GM18505 (cell line): Measurements from ENCODE around the gene NARF.
A peak's percentile ranks its signal among the peaks of the same experiment; 100 is the strongest.
"Not testable (repeated sequence)": the region's sequence is repeated elsewhere in the genome, so short reads cannot be mapped to it uniquely, and the experiment has no call there.

ENCODE experiments used
- ATAC-seq: cut with Tn5 transposase; IDR thresholded peaks from one replicate; pipeline ENCODE4 v1.9.1; 2021; ENCODE audit not compliant: unreplicated experiment
- POLR2A ChIP-seq: IDR thresholded peaks from 4 replicates; pipeline ENCODE4 v1.6.1; 2011; ENCODE audit warnings: borderline replicate concordance; ENCODE audit not compliant: insufficient read depth, insufficient read length; ENCODE audit errors: extremely low read depth

Gene NARF

DNA sequence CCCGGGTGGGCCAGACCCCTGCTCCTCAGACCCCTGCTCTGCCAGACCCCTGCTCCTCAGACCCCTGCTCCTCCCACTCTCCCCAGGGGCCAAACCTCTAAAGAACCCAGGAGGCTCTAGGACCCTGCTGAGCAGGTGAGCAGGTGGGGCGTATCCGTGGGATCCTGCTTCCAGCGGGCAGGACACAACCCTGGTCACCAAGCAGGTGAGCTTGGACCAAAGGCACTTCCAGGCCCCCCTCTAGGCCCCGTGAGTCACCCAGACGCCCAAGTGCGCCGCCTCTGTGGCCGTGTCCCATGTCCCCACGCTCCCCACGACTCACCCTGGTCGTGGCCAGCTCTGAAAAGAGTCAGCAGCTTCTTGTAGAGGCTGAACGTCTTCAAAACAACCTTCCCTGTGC, 13.0 kb upstream of the NARF start:
- no peak for ATAC-seq
- TF ChIP-seq POLR2A, result no peak

GRCh38 chr17:82446124-82446523, 12.4 kb upstream of the NARF start:
- TF ChIP-seq POLR2A, result no peak
- no peak for ATAC-seq

GRCh38 chr17:82446649-82447048, 11.9 kb upstream of the NARF start:
- no peak for ATAC-seq
- peak; percentile 0 for TF ChIP-seq POLR2A

DNA sequence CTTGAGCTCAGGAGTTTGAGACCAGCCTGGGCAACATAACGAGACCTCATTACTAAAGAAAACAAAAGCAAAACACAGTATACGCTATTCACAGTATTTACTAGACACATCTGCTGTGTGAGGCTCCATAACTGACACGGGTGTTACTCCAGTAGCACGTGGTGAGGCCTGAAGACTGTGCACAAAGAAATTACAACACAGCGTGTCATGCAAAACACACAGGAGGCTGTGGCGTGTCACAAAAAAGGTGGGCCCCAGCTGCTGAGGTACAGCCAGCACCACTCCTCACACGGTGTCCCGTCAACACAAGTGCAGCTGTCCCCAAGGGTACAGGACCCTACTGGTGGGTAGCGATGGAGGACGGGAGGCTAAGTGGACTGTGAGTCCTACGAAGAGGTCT, 10.7 kb upstream of the NARF start:
- TF ChIP-seq POLR2A, result no peak
- no peak for ATAC-seq

DNA sequence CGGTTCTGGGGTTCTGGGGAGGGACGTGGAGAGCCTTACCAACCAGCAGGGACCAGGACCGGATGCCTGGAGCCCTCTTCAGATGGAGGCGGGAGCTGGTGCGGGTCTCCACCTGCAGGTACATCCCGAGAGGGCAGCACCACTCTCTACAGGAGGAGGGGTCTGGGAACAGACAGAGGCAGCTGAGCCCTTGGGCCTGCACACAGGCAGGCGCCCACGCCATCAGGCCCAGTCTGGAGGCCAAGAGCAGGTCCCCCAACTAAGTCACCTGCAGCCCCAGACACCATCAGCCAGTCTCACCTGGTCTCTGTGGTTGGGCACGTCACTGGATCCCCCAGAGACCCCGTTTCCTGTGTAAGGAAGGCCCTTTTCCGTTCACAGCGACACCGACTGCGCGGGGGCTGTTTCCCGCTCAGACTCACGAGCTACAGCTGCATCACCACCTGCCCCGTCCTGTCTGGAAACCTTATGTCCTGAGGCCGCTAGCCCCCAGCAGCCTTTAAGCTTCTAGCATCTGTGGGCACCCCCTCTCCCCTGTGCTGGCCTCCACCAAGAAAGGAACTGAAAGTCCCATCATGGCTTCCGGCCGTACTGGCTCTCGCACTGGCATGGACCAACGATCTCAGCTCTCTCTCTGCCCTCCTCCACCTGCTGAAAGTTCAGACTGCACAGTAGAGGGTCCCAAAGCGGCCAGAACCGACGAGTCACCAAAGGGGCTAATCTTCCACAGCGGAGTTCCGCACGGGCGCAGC, 9.2 kb upstream of the NARF start:
- peak; percentile 44 for ATAC-seq
- peak; percentile 89 for TF ChIP-seq POLR2A

DNA sequence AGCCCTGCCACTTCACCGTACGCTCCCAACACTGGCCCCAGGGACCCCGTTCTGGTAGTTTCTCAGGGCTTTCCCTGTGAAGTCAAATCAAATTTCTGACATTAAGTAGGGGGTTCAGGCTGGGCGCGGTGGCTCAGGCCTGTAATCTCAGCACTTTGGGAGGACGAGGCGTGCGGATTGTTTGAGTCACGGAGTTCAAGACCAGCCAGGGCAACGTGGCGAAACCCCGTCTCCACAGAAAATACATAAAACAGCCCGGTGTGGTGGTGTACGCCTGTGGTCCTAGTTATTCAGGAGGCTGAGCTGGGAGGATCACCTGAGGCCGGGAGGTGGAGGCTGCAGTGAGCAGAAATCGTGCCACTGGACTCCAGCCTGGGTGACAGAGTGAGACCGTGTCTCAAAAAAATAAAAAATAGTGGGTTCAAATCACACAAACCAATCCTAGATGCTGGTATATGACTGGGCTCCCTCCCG, 8.6 kb upstream of the NARF start:
- peak; percentile 1 for ATAC-seq
- TF ChIP-seq POLR2A, result no peak

DNA sequence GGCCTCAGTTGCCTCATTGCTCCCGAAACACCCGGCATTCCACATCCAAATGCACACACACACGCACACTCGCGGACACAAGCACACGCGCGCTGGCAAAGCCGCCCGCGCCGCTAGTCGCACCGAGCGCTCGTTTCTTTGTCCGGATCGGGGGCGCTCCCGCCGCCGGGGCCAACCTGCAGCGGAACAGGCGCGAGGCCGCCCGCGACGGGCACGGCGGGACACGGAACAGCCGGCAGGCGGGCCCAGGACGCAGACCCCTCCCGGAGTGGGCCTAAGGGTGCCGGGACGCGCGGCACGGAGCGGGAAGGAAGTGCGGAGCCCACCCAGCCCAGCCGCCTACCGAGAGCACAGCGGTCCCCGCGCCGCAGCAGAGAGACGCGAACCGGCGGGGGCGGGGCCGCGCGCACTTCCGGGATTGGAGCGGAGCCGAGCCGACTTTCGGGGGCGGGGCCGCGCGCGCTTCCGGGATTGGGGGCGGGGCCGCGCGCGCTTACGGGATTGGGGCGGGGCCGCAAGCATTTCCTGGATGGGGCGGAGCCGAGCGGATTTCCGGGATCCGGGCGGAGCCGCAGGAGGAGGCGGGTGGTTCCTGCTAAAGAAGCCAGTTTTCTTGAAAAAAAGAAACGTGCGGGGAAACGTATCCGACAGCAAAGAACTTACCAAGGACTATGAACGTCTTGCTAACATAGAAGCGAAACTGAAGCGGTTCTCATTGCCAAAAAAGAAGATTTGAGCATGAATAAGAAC, 8.0 kb upstream of the NARF start, which contains the start of gene CYBC1:
TSS of gene CYBC1 (minus strand) at position 396 of the 750 bp plus-strand sequence. CDS start 1,498 bp downstream, outside the sequence.
- peak; percentile 89 for TF ChIP-seq POLR2A
- peak; percentile 63 for ATAC-seq

DNA sequence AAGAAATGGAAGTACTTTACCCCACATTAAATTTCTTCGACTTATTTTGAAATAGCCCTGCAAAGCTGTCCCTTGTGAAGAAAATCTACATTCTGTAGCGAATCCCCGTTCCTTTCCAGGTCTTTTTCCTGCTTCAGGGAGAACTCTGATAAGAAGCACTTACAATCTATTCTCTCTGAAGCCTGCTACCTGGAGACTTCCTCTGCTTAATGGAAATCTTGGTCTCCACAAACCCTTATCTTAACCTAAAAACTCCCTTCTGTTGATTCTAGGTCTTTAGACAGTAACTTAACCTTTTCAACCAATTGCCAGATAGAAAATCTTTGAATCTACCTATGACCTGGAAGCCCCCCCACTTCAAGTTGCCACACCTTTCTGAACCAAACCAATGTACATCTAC, 6.4 kb upstream of the NARF start:
- no peak for ATAC-seq
- no peak for TF ChIP-seq POLR2A

GRCh38 chr17:82453151-82453550, 5.4 kb upstream of the NARF start:
- not testable (repeated sequence) for ATAC-seq

GRCh38 chr17:82453706-82454105, 4.8 kb upstream of the NARF start:
- ATAC-seq, result not testable (repeated sequence)

DNA sequence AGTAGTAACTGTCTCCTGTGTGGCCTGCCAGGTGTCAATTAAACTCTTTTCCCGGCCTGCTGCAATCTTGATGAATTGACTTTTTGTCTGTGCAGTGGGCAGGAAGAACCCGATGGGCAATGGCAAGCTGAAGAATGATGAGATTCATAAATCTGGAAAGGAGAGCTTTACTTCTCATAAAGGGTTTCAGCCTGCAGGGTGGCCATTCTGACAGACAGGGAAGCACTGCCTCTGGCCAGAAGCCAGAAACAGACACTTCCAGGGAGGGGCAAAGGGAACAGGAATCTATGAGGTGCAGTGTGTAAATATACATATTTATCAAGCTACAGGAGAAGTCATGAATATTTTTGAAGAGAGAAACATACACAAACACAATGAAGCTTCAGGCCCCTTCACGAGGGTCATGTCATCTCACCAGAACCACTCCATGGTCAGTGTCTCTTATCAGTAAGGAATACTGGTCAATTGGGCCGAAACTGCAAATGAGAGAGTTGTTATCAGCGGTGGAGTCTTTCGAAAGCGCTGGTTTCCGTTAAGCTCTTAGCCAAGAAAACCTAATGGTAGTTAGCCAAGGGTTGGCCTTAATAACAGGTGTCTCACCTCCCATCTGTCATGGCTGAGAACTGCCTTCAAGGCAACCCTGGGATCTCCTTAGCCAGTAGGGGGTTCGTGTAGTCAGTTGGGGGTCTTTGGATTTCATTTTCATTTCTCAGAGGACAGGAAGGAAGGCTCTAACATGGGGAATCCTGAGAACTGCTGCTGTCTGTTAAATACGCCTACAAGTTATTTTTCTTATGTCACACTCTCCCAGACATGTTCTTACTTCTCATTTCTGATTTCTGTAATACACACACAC, 1.2 kb upstream of the NARF start:
- ATAC-seq, result no peak
- no peak for TF ChIP-seq POLR2A

DNA sequence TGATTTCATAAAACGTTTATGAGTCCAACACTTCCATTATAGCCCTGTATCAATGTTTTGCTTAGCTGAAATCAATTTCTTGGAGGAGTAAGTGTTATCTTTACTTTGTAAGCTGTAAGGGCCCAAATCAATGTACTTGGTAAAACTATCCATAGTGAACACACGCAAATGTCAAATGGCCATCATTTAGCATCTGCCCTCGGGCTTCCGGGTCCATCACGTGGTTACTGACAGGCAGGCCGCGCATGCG, 687 bp upstream of the NARF start:
- no peak for ATAC-seq
- no peak for TF ChIP-seq POLR2A

- TF ChIP-seq POLR2A, result no peak
- ATAC-seq, result peak; percentile 2
These were observed 414 bp downstream of the NARF start for GRCh38 chr17:82458885-82459424.

- ATAC-seq, result not testable (repeated sequence)
These were observed 1.4 kb downstream of the NARF start for GRCh38 chr17:82459936-82460335.
